ENCODE results near the gene RALGAPA2.

DNA sequence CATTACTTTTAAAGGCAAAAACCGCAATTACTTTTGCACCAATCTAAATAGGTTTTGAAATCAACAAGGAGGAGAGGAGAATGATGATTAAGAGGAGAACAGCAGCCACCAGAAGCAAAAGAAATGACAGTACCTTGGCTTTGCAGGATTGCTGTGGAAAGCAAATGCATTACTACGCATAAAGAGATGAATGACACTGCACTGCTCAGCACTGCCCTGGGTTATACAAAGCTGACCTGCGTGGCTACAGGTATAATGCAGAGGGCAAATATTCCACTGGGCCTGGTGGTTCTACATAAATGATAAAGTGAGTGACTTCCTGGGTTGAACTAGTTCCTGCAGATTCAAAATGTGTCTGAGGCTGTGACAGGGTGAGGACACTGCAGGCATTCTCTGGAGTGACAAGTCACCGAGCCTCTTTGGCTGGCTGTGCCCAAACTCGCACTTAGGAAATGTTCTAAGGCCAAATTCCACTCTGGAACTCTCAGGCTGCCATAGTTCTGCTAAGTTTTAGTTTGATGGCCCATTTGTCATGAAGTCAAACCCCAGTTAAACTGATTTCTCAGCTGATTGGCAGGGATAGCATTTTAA, 265.9 kb downstream of the RALGAPA2 start:
- TF ChIP-seq, protein P1, sequence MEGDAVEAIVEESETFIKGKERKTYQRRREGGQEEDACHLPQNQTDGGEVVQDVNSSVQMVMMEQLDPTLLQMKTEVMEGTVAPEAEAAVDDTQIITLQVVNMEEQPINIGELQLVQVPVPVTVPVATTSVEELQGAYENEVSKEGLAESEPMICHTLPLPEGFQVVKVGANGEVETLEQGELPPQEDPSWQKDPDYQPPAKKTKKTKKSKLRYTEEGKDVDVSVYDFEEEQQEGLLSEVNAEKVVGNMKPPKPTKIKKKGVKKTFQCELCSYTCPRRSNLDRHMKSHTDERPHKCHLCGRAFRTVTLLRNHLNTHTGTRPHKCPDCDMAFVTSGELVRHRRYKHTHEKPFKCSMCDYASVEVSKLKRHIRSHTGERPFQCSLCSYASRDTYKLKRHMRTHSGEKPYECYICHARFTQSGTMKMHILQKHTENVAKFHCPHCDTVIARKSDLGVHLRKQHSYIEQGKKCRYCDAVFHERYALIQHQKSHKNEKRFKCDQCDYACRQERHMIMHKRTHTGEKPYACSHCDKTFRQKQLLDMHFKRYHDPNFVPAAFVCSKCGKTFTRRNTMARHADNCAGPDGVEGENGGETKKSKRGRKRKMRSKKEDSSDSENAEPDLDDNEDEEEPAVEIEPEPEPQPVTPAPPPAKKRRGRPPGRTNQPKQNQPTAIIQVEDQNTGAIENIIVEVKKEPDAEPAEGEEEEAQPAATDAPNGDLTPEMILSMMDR (IDR thresholded peaks at IDR 0.05), result no peak
- TF ChIP-seq POLR2AphosphoS5 (IDR thresholded peaks at IDR 0.05), result no peak
